Lung (tissue), 12 donors: ENCODE results near the gene SBF2. TPM values are rescaled to one million over a fixed set of nuclear protein-coding genes. Genes with fewer than 3 reads are reported as not detected.

Experiments
- ATAC-seq: fragments of 200-7000 bp; cut with Tn5 transposase; one replicate; pipeline ENCODE4 v1.9.1; 2020; ENCODE audit warnings: moderate number of reproducible peaks; ENCODE audit not compliant: insufficient read depth, low FRiP score
- DNase-seq, 3 donors: peaks; one replicate each; pipeline ENCODE4 v3.0.0-alpha.2; 2013 to 2017
- H3K27ac ChIP-seq, 2 donors: one replicate each; pipeline ENCODE4 v1.5.1; 2013; ENCODE audit warnings: mild to moderate bottlenecking in 2 of 2, moderate library complexity in 2 of 2, control low read depth in 1 of 2, inconsistent platforms in 1 of 2, low read depth in 1 of 2, low read length in 1 of 2
- H3K27me3 ChIP-seq, 3 donors: one replicate each; pipeline ENCODE4 v1.5.1; 2013; ENCODE audit warnings: low read length in 2 of 3; ENCODE audit not compliant: control insufficient read depth in 3 of 3, insufficient read depth in 3 of 3
- H3K36me3 ChIP-seq, 4 donors: one replicate each; pipeline ENCODE4 v1.5.1; 2013; ENCODE audit warnings: low read length in 4 of 4, mild to moderate bottlenecking in 1 of 4, moderate library complexity in 1 of 4; ENCODE audit not compliant: control insufficient read depth in 4 of 4, insufficient read depth in 4 of 4
- H3K4me1 ChIP-seq, 5 donors: one replicate each; pipeline ENCODE4 v1.5.1; 2013; ENCODE audit warnings: low read length in 5 of 5, mild to moderate bottlenecking in 2 of 5, moderate library complexity in 1 of 5; ENCODE audit not compliant: control insufficient read depth in 5 of 5, insufficient read depth in 5 of 5
- H3K4me3 ChIP-seq: one replicate; pipeline ENCODE4 v1.5.1; 2013; ENCODE audit warnings: mild to moderate bottlenecking, control low read depth, moderate library complexity
- H3K9ac ChIP-seq, 2 donors: one replicate each; pipeline ENCODE4 v1.5.1; 2013; ENCODE audit warnings: low read length in 2 of 2, control low read depth in 1 of 2; ENCODE audit not compliant: insufficient read depth in 1 of 2
- H3K9me3 ChIP-seq, 4 donors: one replicate each; pipeline ENCODE4 v1.5.1; 2013; ENCODE audit warnings: low read length in 3 of 4, mild to moderate bottlenecking in 1 of 4, moderate library complexity in 1 of 4; ENCODE audit not compliant: control insufficient read depth in 4 of 4, insufficient read depth in 3 of 4
- CTCF ChIP-seq: IDR thresholded peaks from 2 replicates; pipeline ENCODE4 v1.5.1; 2012; ENCODE audit warnings: mild to moderate bottlenecking; ENCODE audit errors: control extremely low read depth, extremely low read depth
- WGBS, 2 donors: extraction: QIAGEN DNeasy Blood & Tissue Kit; methylation state at CpG; one replicate each; pipeline ENCODE4 v1.1.7; 2013; 5-methylcytosine and 5-hydroxymethylcytosine counted together
- polyA plus RNA-seq, 2 donors: library from polyadenylated mRNA; stranded (reverse); fragments of 200-250 nt; gene quantifications; one replicate each; pipeline ENCODE4 v1.2.1, GENCODE V29; 2013
- total RNA-seq, 2 donors: library from RNA; depleted of rRNA in 1 of 2; stranded (reverse); fragments of >200 nt in 1 of 2; gene quantifications; one replicate each; pipeline ENCODE4 v1.2.1, GENCODE V29; 2014 to 2021
- donor health status: control.
- donor health status: control.
- donor health status: Bipolar disorder and iron deficiency.
- donor health status: healthy.
- donor health status: DM: yes; HTN: yes; CAD: no.

The SBF2 gene
- total and polyA plus RNA-seq, 4 donors, result 4.4 to 104 (median 24.9) TPM

- ATAC-seq (no peak), DNase-seq (no peak)
- peaks cover 0 to 9% (median 4%) of the 10 kb centered on the region in 3 donors for H3K27me3 ChIP-seq
- peaks cover 0 to 28% (median 5%) of the 10 kb centered on the region in 5 donors for H3K4me1 ChIP-seq
- WGBS, 2 donors, result 96 to 98% methylated on average over 2 of the region's 2 CpGs
- no peak overlapping the region for H3K4me3 ChIP-seq
- H3K9ac ChIP-seq, result no peak overlapping the region
- no peaks in the 10 kb centered on the region for H3K36me3 ChIP-seq
- H3K9me3 ChIP-seq, result no peaks in the 10 kb centered on the region
- H3K27ac ChIP-seq, result no peak overlapping the region
- TF ChIP-seq CTCF, result no peak
Measured at GRCh38 chr11:10311802-10312201, 17.8 kb upstream of the SBF2 start.

- ATAC-seq (no peak), DNase-seq (peak in 2 of 3 donors; percentile 42 to 58)
- Histone ChIP-seq H3K36me3 (no peaks in the 10 kb centered on the region), H3K4me1 (peaks cover 0 to 40% (median 5%) of the 10 kb centered on the region in 5 donors), H3K27me3 (peaks cover 0 to 14% (median 8%) of the 10 kb centered on the region in 3 donors), H3K9ac (no peak overlapping the region), H3K4me3 (no peak overlapping the region), H3K9me3 (no peaks in the 10 kb centered on the region), H3K27ac (peak overlapping the region in 1 of 2 donors; percentile 86)
- WGBS, 2 donors, result 74 to 77% methylated on average over 3 of the region's 3 CpGs
- no peak for TF ChIP-seq CTCF
Measured at GRCh38 chr11:10310301-10310841, 16.4 kb upstream of the SBF2 start.

- DNase-seq, result peak in 2 of 3 donors; percentile 36 to 54
- Histone ChIP-seq H3K9ac (no peak overlapping the region), H3K27ac (peak overlapping the region; percentile 42 to 86)
Measured at GRCh38 chr11:10309163-10310093, 15.4 kb upstream of the SBF2 start.

More at GRCh38 chr11:10309163-10310093, 15.4 kb upstream of the SBF2 start:
- H3K27me3 ChIP-seq, result peaks cover 0 to 14% (median 11%) of the 10 kb centered on the region in 3 donors
- H3K4me3 ChIP-seq, result no peak overlapping the region
- no peak for TF ChIP-seq CTCF
- no peak for ATAC-seq
- no peaks in the 10 kb centered on the region for H3K9me3 ChIP-seq
- WGBS, 2 donors, result 52 to 75% methylated on average over 12 of the region's 12 CpGs
- H3K36me3 ChIP-seq, result no peaks in the 10 kb centered on the region
- H3K4me1 ChIP-seq, result peaks cover 0 to 46% (median 5%) of the 10 kb centered on the region in 5 donors
